ENCODE data around the gene NAV2. TPM values are rescaled to one million over a fixed set of nuclear protein-coding genes. Genes with fewer than 3 reads are reported as not detected.
A peak's percentile ranks its signal among the peaks of the same experiment; 100 is the strongest.

NAV2 gene
- total and polyA plus RNA-seq, 2 donors (not counting 1 experiment from before 2014, with no cell fraction given), result 8.1 to 14.0 TPM

GRCh38 chr11:19696904-19697303 is 15.7 kb upstream of the NAV2 start:
- Histone ChIP-seq H4K20me1 (ENCODE audit: control insufficient read depth, extremely low read depth, insufficient read depth, low read length) (no peaks in the 10 kb centered on the region), H3K36me3 (ENCODE audit: control insufficient read depth, insufficient read depth, low read length) (no peaks in the 10 kb centered on the region), H3K27ac (ENCODE audit: insufficient read depth, low read length) (no peak overlapping the region), H3K9me3 (ENCODE audit: control insufficient read depth, insufficient read depth, low read depth, low read length) (no peaks in the 10 kb centered on the region), H3K27me3 (ENCODE audit: control insufficient read depth, insufficient read depth, low read length) (no peaks in the 10 kb centered on the region), H3K9ac (ENCODE audit: insufficient read depth, low read length) (no peak overlapping the region), H3K4me3 (replicated peaks in 1 of 4; ENCODE audit: control extremely low read depth in 1 of 4, insufficient read depth in 1 of 4, low read depth in 3 of 4, low read length in 4 of 4) (no peak overlapping the region), H3K4me2 (ENCODE audit: extremely low read depth, insufficient read depth, low read length) (no peak overlapping the region), H2AFZ (ENCODE audit: low read length) (no peak overlapping the region), H3K79me2 (ENCODE audit: control insufficient read depth, insufficient read depth, low read length) (no peaks in the 10 kb centered on the region), H3K4me1 (ENCODE audit: control insufficient read depth, extremely low read depth, insufficient read depth, low read length) (no peaks in the 10 kb centered on the region)
- no peak for DNase-seq (ENCODE audit: low read depth in 2 of 2)
- TF ChIP-seq CTCF (conservative IDR thresholded peaks at IDR 0.05 in 1 of 2, IDR thresholded peaks at IDR 0.05 in 1 of 2; ENCODE audit: low read depth in 1 of 2, low read length in 2 of 2) (no peak), EZH2 (IDR thresholded peaks at IDR 0.05; ENCODE audit: low read length, missing control alignments) (no peak)

GRCh38 chr11:19697721-19698121 is 14.9 kb upstream of the NAV2 start:
- no peak for DNase-seq (ENCODE audit: low read depth in 2 of 2)
- H3K4me3 ChIP-seq (replicated peaks in 1 of 4; ENCODE audit: control extremely low read depth in 1 of 4, insufficient read depth in 1 of 4, low read depth in 3 of 4, low read length in 4 of 4), result no peak overlapping the region

GRCh38 chr11:19698493-19699292 is 13.9 kb upstream of the NAV2 start:
- no peak overlapping the region for H3K27ac ChIP-seq (ENCODE audit: insufficient read depth, low read length)
- no peak overlapping the region for H3K9ac ChIP-seq (ENCODE audit: insufficient read depth, low read length)
- DNase-seq (ENCODE audit: low read depth in 2 of 2), result peak; percentile 63 to 67

More at GRCh38 chr11:19697721-19698121, 14.9 kb upstream of the NAV2 start:
- Histone ChIP-seq H3K27ac (ENCODE audit: insufficient read depth, low read length) (no peak overlapping the region), H2AFZ (ENCODE audit: low read length) (no peak overlapping the region), H3K4me1 (ENCODE audit: control insufficient read depth, extremely low read depth, insufficient read depth, low read length) (no peaks in the 10 kb centered on the region), H3K79me2 (ENCODE audit: control insufficient read depth, insufficient read depth, low read length) (no peaks in the 10 kb centered on the region), H3K36me3 (ENCODE audit: control insufficient read depth, insufficient read depth, low read length) (no peaks in the 10 kb centered on the region), H3K4me2 (ENCODE audit: extremely low read depth, insufficient read depth, low read length) (no peak overlapping the region), H3K9ac (ENCODE audit: insufficient read depth, low read length) (no peak overlapping the region), H3K9me3 (ENCODE audit: control insufficient read depth, insufficient read depth, low read depth, low read length) (no peaks in the 10 kb centered on the region), H3K27me3 (ENCODE audit: control insufficient read depth, insufficient read depth, low read length) (no peaks in the 10 kb centered on the region), H4K20me1 (ENCODE audit: control insufficient read depth, extremely low read depth, insufficient read depth, low read length) (no peaks in the 10 kb centered on the region)
- no peak for TF ChIP-seq CTCF (conservative IDR thresholded peaks at IDR 0.05 in 1 of 2, IDR thresholded peaks at IDR 0.05 in 1 of 2; ENCODE audit: low read depth in 1 of 2, low read length in 2 of 2)
- TF ChIP-seq EZH2 (IDR thresholded peaks at IDR 0.05; ENCODE audit: low read length, missing control alignments), result no peak

More at GRCh38 chr11:19698493-19699292, 13.9 kb upstream of the NAV2 start:
- Histone ChIP-seq H3K27me3 (ENCODE audit: control insufficient read depth, insufficient read depth, low read length) (no peaks in the 10 kb centered on the region), H2AFZ (ENCODE audit: low read length) (no peak overlapping the region), H3K4me2 (ENCODE audit: extremely low read depth, insufficient read depth, low read length) (no peak overlapping the region), H3K9me3 (ENCODE audit: control insufficient read depth, insufficient read depth, low read depth, low read length) (no peaks in the 10 kb centered on the region), H3K4me3 (replicated peaks in 1 of 4; ENCODE audit: control extremely low read depth in 1 of 4, insufficient read depth in 1 of 4, low read depth in 3 of 4, low read length in 4 of 4) (no peak overlapping the region), H4K20me1 (ENCODE audit: control insufficient read depth, extremely low read depth, insufficient read depth, low read length) (no peaks in the 10 kb centered on the region), H3K36me3 (ENCODE audit: control insufficient read depth, insufficient read depth, low read length) (no peaks in the 10 kb centered on the region), H3K4me1 (ENCODE audit: control insufficient read depth, extremely low read depth, insufficient read depth, low read length) (peaks cover 3% of the 10 kb centered on the region), H3K79me2 (ENCODE audit: control insufficient read depth, insufficient read depth, low read length) (no peaks in the 10 kb centered on the region)
- no peak for TF ChIP-seq EZH2 (IDR thresholded peaks at IDR 0.05; ENCODE audit: low read length, missing control alignments)
- no peak for TF ChIP-seq CTCF (conservative IDR thresholded peaks at IDR 0.05 in 1 of 2, IDR thresholded peaks at IDR 0.05 in 1 of 2; ENCODE audit: low read depth in 1 of 2, low read length in 2 of 2)
